ENCODE measurements around the gene IFIT1.
"Not testable (repeated sequence)": the region's sequence is repeated elsewhere in the genome, so short reads cannot be mapped to it uniquely, and the experiment has no call there.

Gene IFIT1

GRCh38 chr10:89440226-89441009, 48.0 kb downstream of the IFIT1 start:
- Histone ChIP-seq H3K4me1 (ENCODE audit: control insufficient read depth, insufficient read depth, low read length) (no peaks in the 10 kb centered on the region), H3K27ac (ENCODE audit: low read depth, low read length) (no peak overlapping the region), H3K4me3 (ENCODE audit: low read depth, low read length) (no peak overlapping the region), H3K9me3 (ENCODE audit: control insufficient read depth, insufficient read depth, low read depth, low read length) (peaks cover 7% of the 10 kb centered on the region), H3K9ac (ENCODE audit: low read length) (no peak overlapping the region), H3K27me3 (ENCODE audit: control insufficient read depth, insufficient read depth, low read length) (no peaks in the 10 kb centered on the region), H3K36me3 (ENCODE audit: control insufficient read depth, insufficient read depth, low read length) (no peaks in the 10 kb centered on the region)

GRCh38 chr10:89442289-89442688, 49.9 kb downstream of the IFIT1 start:
- no peaks in the 10 kb centered on the region for H3K4me1 ChIP-seq (ENCODE audit: control insufficient read depth, insufficient read depth, low read length)
- H3K9ac ChIP-seq (ENCODE audit: low read length), result no peak overlapping the region
- no peak overlapping the region for H3K4me3 ChIP-seq (ENCODE audit: low read depth, low read length)
- no peaks in the 10 kb centered on the region for H3K27me3 ChIP-seq (ENCODE audit: control insufficient read depth, insufficient read depth, low read length)
- no peaks in the 10 kb centered on the region for H3K36me3 ChIP-seq (ENCODE audit: control insufficient read depth, insufficient read depth, low read length)
- H3K27ac ChIP-seq (ENCODE audit: low read depth, low read length), result no peak overlapping the region
- H3K9me3 ChIP-seq (ENCODE audit: control insufficient read depth, insufficient read depth, low read depth, low read length), result peaks cover 7% of the 10 kb centered on the region

- not testable (repeated sequence) for H3K4me3 ChIP-seq (ENCODE audit: low read depth, low read length); H3K27me3 ChIP-seq (ENCODE audit: control insufficient read depth, insufficient read depth, low read length); H3K9ac ChIP-seq (ENCODE audit: low read length); H3K36me3 ChIP-seq (ENCODE audit: control insufficient read depth, insufficient read depth, low read length); H3K9me3 ChIP-seq (ENCODE audit: control insufficient read depth, insufficient read depth, low read depth, low read length); H3K4me1 ChIP-seq (ENCODE audit: control insufficient read depth, insufficient read depth, low read length); H3K27ac ChIP-seq (ENCODE audit: low read depth, low read length)
Observed at GRCh38 chr10:89444819-89445218, 52.4 kb downstream of the IFIT1 start.

GRCh38 chr10:89450901-89451300, 58.5 kb downstream of the IFIT1 start:
- H3K4me3 ChIP-seq (ENCODE audit: low read depth, low read length), result no peak overlapping the region
- no peaks in the 10 kb centered on the region for H3K4me1 ChIP-seq (ENCODE audit: control insufficient read depth, insufficient read depth, low read length)
- H3K27me3 ChIP-seq (ENCODE audit: control insufficient read depth, insufficient read depth, low read length), result no peaks in the 10 kb centered on the region
- no peak overlapping the region for H3K27ac ChIP-seq (ENCODE audit: low read depth, low read length)
- no peak overlapping the region for H3K9ac ChIP-seq (ENCODE audit: low read length)
- H3K36me3 ChIP-seq (ENCODE audit: control insufficient read depth, insufficient read depth, low read length), result no peaks in the 10 kb centered on the region
- H3K9me3 ChIP-seq (ENCODE audit: control insufficient read depth, insufficient read depth, low read depth, low read length), result peaks cover 3% of the 10 kb centered on the region; the same call in 1 of the 2 replicates

GRCh38 chr10:89452193-89452592, 59.8 kb downstream of the IFIT1 start:
- no peaks in the 10 kb centered on the region for H3K36me3 ChIP-seq (ENCODE audit: control insufficient read depth, insufficient read depth, low read length)
- no peak overlapping the region for H3K4me3 ChIP-seq (ENCODE audit: low read depth, low read length)
- H3K9me3 ChIP-seq (ENCODE audit: control insufficient read depth, insufficient read depth, low read depth, low read length), result peaks cover 3% of the 10 kb centered on the region; the same call in 1 of the 2 replicates

GRCh38 chr10:89454561-89455347, 62.3 kb downstream of the IFIT1 start:
- Histone ChIP-seq H3K4me1 (ENCODE audit: control insufficient read depth, insufficient read depth, low read length) (no peaks in the 10 kb centered on the region), H3K27me3 (ENCODE audit: control insufficient read depth, insufficient read depth, low read length) (no peaks in the 10 kb centered on the region), H3K4me3 (ENCODE audit: low read depth, low read length) (no peak overlapping the region), H3K9ac (ENCODE audit: low read length) (no peak overlapping the region), H3K36me3 (ENCODE audit: control insufficient read depth, insufficient read depth, low read length) (no peaks in the 10 kb centered on the region), H3K27ac (ENCODE audit: low read depth, low read length) (no peak overlapping the region), H3K9me3 (ENCODE audit: control insufficient read depth, insufficient read depth, low read depth, low read length) (peaks cover 3% of the 10 kb centered on the region; the same call in 1 of the 2 replicates)

More at GRCh38 chr10:89452193-89452592, 59.8 kb downstream of the IFIT1 start:
- no peaks in the 10 kb centered on the region for H3K4me1 ChIP-seq (ENCODE audit: control insufficient read depth, insufficient read depth, low read length)
- H3K27ac ChIP-seq (ENCODE audit: low read depth, low read length), result no peak overlapping the region
- no peaks in the 10 kb centered on the region for H3K27me3 ChIP-seq (ENCODE audit: control insufficient read depth, insufficient read depth, low read length)
- H3K9ac ChIP-seq (ENCODE audit: low read length), result no peak overlapping the region

Data from HUES6 (cell line).